Upper lobe of right lung (tissue), 1 donor: Measurements from ENCODE around the gene TMEM14B. TPM values are rescaled to one million over a fixed set of nuclear protein-coding genes. Genes with fewer than 3 reads are reported as not detected.

Experiments
- ATAC-seq: fragments of 200-7000 bp; cut with Tn5 transposase; one replicate; pipeline ENCODE4 v1.9.1; 2020; ENCODE audit warnings: mild to moderate bottlenecking, moderate library complexity
- DNase-seq: peaks from one replicate; pipeline ENCODE4 v3.0.0-alpha.2; 2020
- H3K27ac ChIP-seq: fragments of 200-600 bp; one replicate; pipeline ENCODE4 v1.8.0; 2022
- H3K27me3 ChIP-seq: fragments of 200-600 bp; one replicate; pipeline ENCODE4 v1.8.0; 2022; ENCODE audit warnings: mild to moderate bottlenecking
- H3K36me3 ChIP-seq: fragments of 200-600 bp; one replicate; pipeline ENCODE4 v1.8.0; 2022
- H3K4me1 ChIP-seq: fragments of 200-600 bp; one replicate; pipeline ENCODE4 v1.8.0; 2022
- H3K4me3 ChIP-seq: fragments of 200-600 bp; one replicate; pipeline ENCODE4 v1.8.0; 2022; ENCODE audit warnings: mild to moderate bottlenecking
- H3K9me3 ChIP-seq: fragments of 200-600 bp; one replicate; pipeline ENCODE4 v1.8.0; 2022
- intact Hi-C: fragments of 100-400 bp; cut with DNase I; formaldehyde crosslinking; loops from one replicate; pipeline ENCODE4 v1.11.0; 2022
- total RNA-seq: library from RNA; stranded (reverse); fragmentation: NEBNext Ultra II Directional; extraction: Animal tissue kit (Norgen Biotek cat#: 25700); gene quantifications from one replicate; pipeline ENCODE4 v1.2.1, GENCODE V29; 2021
- TF ChIP-seq, protein P1 (sequence below): fragments of 200-600 bp; IDR thresholded peaks from one replicate; pipeline ENCODE4 v1.8.0; 2022; ENCODE audit warnings: antibody characterized with exemption
- donor health status: DM: no; HTN: yes; CAD: no; lungs with severe emphysema.

The TMEM14B gene
- total RNA-seq, 1 donor from 2014 or later, result 50.1 TPM

DNA sequence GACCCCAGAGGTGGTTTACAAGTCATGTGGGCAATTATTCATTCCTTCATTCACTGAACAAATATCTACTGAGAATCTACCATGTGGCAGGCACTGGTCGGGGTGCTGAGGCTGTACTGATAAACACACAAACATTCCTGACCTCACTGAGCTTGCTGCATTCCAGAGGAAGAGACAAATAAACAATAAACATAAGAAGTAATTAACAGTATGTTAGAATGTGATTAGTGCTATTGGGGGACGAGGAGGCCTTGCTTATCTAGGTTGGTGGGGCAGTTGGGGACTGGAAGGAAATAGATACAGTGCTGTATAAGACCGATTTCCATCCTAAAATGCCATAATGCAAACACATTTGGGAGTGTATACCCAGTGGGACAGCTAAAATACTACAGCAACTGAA, 46.6 kb downstream of the TMEM14B start:
- H3K4me3 ChIP-seq, result no peak overlapping the region
- no peaks in the 10 kb centered on the region for H3K4me1 ChIP-seq
- intact Hi-C loops, result no loop called here
- H3K36me3 ChIP-seq, result peaks cover 3% of the 10 kb centered on the region
- H3K27me3 ChIP-seq, result no peaks in the 10 kb centered on the region
- ATAC-seq (no peak), DNase-seq (no peak)
- TF ChIP-seq, protein P1, sequence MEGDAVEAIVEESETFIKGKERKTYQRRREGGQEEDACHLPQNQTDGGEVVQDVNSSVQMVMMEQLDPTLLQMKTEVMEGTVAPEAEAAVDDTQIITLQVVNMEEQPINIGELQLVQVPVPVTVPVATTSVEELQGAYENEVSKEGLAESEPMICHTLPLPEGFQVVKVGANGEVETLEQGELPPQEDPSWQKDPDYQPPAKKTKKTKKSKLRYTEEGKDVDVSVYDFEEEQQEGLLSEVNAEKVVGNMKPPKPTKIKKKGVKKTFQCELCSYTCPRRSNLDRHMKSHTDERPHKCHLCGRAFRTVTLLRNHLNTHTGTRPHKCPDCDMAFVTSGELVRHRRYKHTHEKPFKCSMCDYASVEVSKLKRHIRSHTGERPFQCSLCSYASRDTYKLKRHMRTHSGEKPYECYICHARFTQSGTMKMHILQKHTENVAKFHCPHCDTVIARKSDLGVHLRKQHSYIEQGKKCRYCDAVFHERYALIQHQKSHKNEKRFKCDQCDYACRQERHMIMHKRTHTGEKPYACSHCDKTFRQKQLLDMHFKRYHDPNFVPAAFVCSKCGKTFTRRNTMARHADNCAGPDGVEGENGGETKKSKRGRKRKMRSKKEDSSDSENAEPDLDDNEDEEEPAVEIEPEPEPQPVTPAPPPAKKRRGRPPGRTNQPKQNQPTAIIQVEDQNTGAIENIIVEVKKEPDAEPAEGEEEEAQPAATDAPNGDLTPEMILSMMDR, result no peak
- no peaks in the 10 kb centered on the region for H3K9me3 ChIP-seq
- H3K27ac ChIP-seq, result no peak overlapping the region

GRCh38 chr6:10800810-10801209, 53.2 kb downstream of the TMEM14B start:
- Histone ChIP-seq H3K9me3 (no peaks in the 10 kb centered on the region), H3K36me3 (no peaks in the 10 kb centered on the region), H3K4me3 (no peak overlapping the region), H3K27ac (no peak overlapping the region), H3K27me3 (no peaks in the 10 kb centered on the region), H3K4me1 (no peaks in the 10 kb centered on the region)
- intact Hi-C loops, result no loop called here
- ATAC-seq, result peak; percentile 29
- TF ChIP-seq, protein P1, result no peak
- no peak for DNase-seq

GRCh38 chr6:10801224-10801848, 53.7 kb downstream of the TMEM14B start:
- no peaks in the 10 kb centered on the region for H3K36me3 ChIP-seq
- H3K27me3 ChIP-seq, result no peaks in the 10 kb centered on the region
- DNase-seq (peak; percentile 69), ATAC-seq (peak; percentile 97)
- intact Hi-C loops, result no loop called here
- H3K27ac ChIP-seq, result no peak overlapping the region
- H3K9me3 ChIP-seq, result no peaks in the 10 kb centered on the region
- H3K4me1 ChIP-seq, result no peaks in the 10 kb centered on the region
- TF ChIP-seq, protein P1, result peak; percentile 100
- no peak overlapping the region for H3K4me3 ChIP-seq

Other genes with a start within 250 kb of the TMEM14B start
- 27.4 TPM for gene GCNT2, start 226.5 kb upstream of the TMEM14B start, total RNA-seq
- gene C6orf52, start 53.2 kb upstream of the TMEM14B start, total RNA-seq, result not detected
- gene PAK1IP1, start 52.8 kb upstream of the TMEM14B start, total RNA-seq, result 11.6 TPM
- 87.5 TPM for gene TMEM14C, start 24.7 kb upstream of the TMEM14B start, total RNA-seq
- gene MAK, start 90.7 kb downstream of the TMEM14B start, total RNA-seq, result 0.29 TPM
- not detected for gene GCM2, start 134.2 kb downstream of the TMEM14B start, total RNA-seq
- 0.58 TPM for gene SYCP2L, start 139.2 kb downstream of the TMEM14B start, total RNA-seq